Activated T-helper 2 cell treated with anti-CD3 and anti-CD28 coated beads, Interferon-gamma antibody, Interleukin-2, Interleukin-4, amounts not matched to agents 10 μg/mL and 5 μg/mL and 100 μg/mL, durations not matched to agents 14 hours and 24 hours and 36 hours (primary cell): ENCODE results near the gene CAVIN2. TPM values are rescaled to one million over a fixed set of nuclear protein-coding genes. Genes with fewer than 3 reads are reported as not detected.

Experiments used
- DNase-seq: peaks from one replicate; pipeline ENCODE4 v3.0.0; 2021; ENCODE audit warnings: low spot score
- H3K27ac Mint-ChIP-seq: one replicate; pipeline ENCODE4 v1.8.0; 2021; ENCODE audit warnings: mixed read lengths
- H3K27me3 Mint-ChIP-seq: one replicate; pipeline ENCODE4 v1.8.0; 2021; ENCODE audit warnings: low read depth, mixed read lengths
- H3K36me3 Mint-ChIP-seq: one replicate; pipeline ENCODE4 v1.8.0; 2021; ENCODE audit warnings: low read depth, mixed read lengths
- H3K4me1 Mint-ChIP-seq: one replicate; pipeline ENCODE4 v1.8.0; 2021; ENCODE audit warnings: low read depth, mixed read lengths
- H3K4me3 Mint-ChIP-seq: one replicate; pipeline ENCODE4 v1.8.0; 2021; ENCODE audit warnings: low read depth, mild to moderate bottlenecking, moderate library complexity, mixed read lengths
- H3K9me3 Mint-ChIP-seq: one replicate; pipeline ENCODE4 v1.8.0; 2021; ENCODE audit warnings: mixed read lengths
- intact Hi-C: fragments of 100-400 bp; cut with micrococcal nuclease; formaldehyde crosslinking; loops from one replicate; pipeline ENCODE4 v1.15.1; 2023
- total RNA-seq: library from RNA; stranded (reverse); gene quantifications from 2 replicates; pipeline ENCODE4 v1.2.3, GENCODE V29; 2022

The CAVIN2 gene
- not detected in 2 replicates for total RNA-seq

- Mint-ChIP-seq H3K27me3 (peaks cover 42% of the 10 kb centered on the region), H3K27ac (no peak within 1 kb of the TSS), H3K4me1 (no peaks in the 10 kb centered on the region), H3K9me3 (no peaks in the 10 kb centered on the region), H3K4me3 (no peak within 1 kb of the TSS), H3K36me3 (no peaks in the 10 kb centered on the region)
- intact Hi-C loops, result no loop called here
- no peak for DNase-seq
These were observed at the start of gene CAVIN2 for GRCh38 chr2:191846515-191847476. CAVIN2 (minus strand) TSS chr2:191847088; CDS start chr2:191846925, 163 bp downstream.

- DNase-seq, result no peak
- H3K4me3 Mint-ChIP-seq, result no peak overlapping the region
- intact Hi-C loops, result no loop called here
- H3K27me3 Mint-ChIP-seq, result peaks cover 5% of the 10 kb centered on the region
- no peak overlapping the region for H3K27ac Mint-ChIP-seq
- no peaks in the 10 kb centered on the region for H3K9me3 Mint-ChIP-seq
- no peaks in the 10 kb centered on the region for H3K36me3 Mint-ChIP-seq
- H3K4me1 Mint-ChIP-seq, result peaks cover 2% of the 10 kb centered on the region
These were observed 48.9 kb upstream of the CAVIN2 start for GRCh38 chr2:191895743-191896142.

- Mint-ChIP-seq H3K36me3 (no peaks in the 10 kb centered on the region), H3K4me3 (no peak overlapping the region), H3K4me1 (peaks cover 2% of the 10 kb centered on the region), H3K27ac (no peak overlapping the region), H3K27me3 (peaks cover 5% of the 10 kb centered on the region), H3K9me3 (no peaks in the 10 kb centered on the region)
- no peak for DNase-seq
- intact Hi-C loops, result no loop called here
These were observed 48.3 kb upstream of the CAVIN2 start for GRCh38 chr2:191895195-191895594.

GRCh38 chr2:191894681-191895147 is 47.8 kb upstream of the CAVIN2 start:
- Mint-ChIP-seq H3K27me3 (peaks cover 5% of the 10 kb centered on the region), H3K36me3 (no peaks in the 10 kb centered on the region), H3K4me1 (peaks cover 2% of the 10 kb centered on the region), H3K27ac (no peak overlapping the region), H3K9me3 (no peaks in the 10 kb centered on the region), H3K4me3 (no peak overlapping the region)
- intact Hi-C loops, result no loop called here
- DNase-seq, result no peak

GRCh38 chr2:191892391-191892790 is 45.5 kb upstream of the CAVIN2 start:
- H3K27ac Mint-ChIP-seq, result no peak overlapping the region
- H3K4me3 Mint-ChIP-seq, result no peak overlapping the region
- H3K27me3 Mint-ChIP-seq, result peaks cover 5% of the 10 kb centered on the region
- intact Hi-C loops, result no loop called here
- no peaks in the 10 kb centered on the region for H3K36me3 Mint-ChIP-seq
- no peaks in the 10 kb centered on the region for H3K9me3 Mint-ChIP-seq
- H3K4me1 Mint-ChIP-seq, result peaks cover 2% of the 10 kb centered on the region
- no peak for DNase-seq

GRCh38 chr2:191891656-191892055 is 44.8 kb upstream of the CAVIN2 start:
- no peak overlapping the region for H3K4me3 Mint-ChIP-seq
- intact Hi-C loops, result no loop called here
- peaks cover 2% of the 10 kb centered on the region for H3K4me1 Mint-ChIP-seq
- no peak for DNase-seq
- H3K9me3 Mint-ChIP-seq, result no peaks in the 10 kb centered on the region
- H3K36me3 Mint-ChIP-seq, result no peaks in the 10 kb centered on the region
- H3K27ac Mint-ChIP-seq, result no peak overlapping the region
- peaks cover 8% of the 10 kb centered on the region for H3K27me3 Mint-ChIP-seq

GRCh38 chr2:191889931-191890330 is 43.0 kb upstream of the CAVIN2 start:
- no peaks in the 10 kb centered on the region for H3K36me3 Mint-ChIP-seq
- intact Hi-C loops, result no loop called here
- no peak overlapping the region for H3K27ac Mint-ChIP-seq
- DNase-seq, result no peak
- H3K9me3 Mint-ChIP-seq, result no peaks in the 10 kb centered on the region
- no peak overlapping the region for H3K4me3 Mint-ChIP-seq
- peaks cover 8% of the 10 kb centered on the region for H3K27me3 Mint-ChIP-seq
- peaks cover 2% of the 10 kb centered on the region for H3K4me1 Mint-ChIP-seq

- H3K4me3 Mint-ChIP-seq, result no peak overlapping the region
- no peaks in the 10 kb centered on the region for H3K36me3 Mint-ChIP-seq
- H3K27ac Mint-ChIP-seq, result no peak overlapping the region
- intact Hi-C loops, result no loop called here
- H3K9me3 Mint-ChIP-seq, result no peaks in the 10 kb centered on the region
- no peak for DNase-seq
- peaks cover 8% of the 10 kb centered on the region for H3K27me3 Mint-ChIP-seq
- H3K4me1 Mint-ChIP-seq, result peaks cover 2% of the 10 kb centered on the region
These were observed 41.7 kb upstream of the CAVIN2 start for GRCh38 chr2:191888400-191889166.

GRCh38 chr2:191885650-191886049 is 38.8 kb upstream of the CAVIN2 start:
- no peak overlapping the region for H3K27ac Mint-ChIP-seq
- H3K4me3 Mint-ChIP-seq, result no peak overlapping the region
- H3K4me1 Mint-ChIP-seq, result no peaks in the 10 kb centered on the region
- no peaks in the 10 kb centered on the region for H3K9me3 Mint-ChIP-seq
- H3K36me3 Mint-ChIP-seq, result no peaks in the 10 kb centered on the region
- no peak for DNase-seq
- peaks cover 3% of the 10 kb centered on the region for H3K27me3 Mint-ChIP-seq
- intact Hi-C loops, result no loop called here

- DNase-seq, result no peak
- Mint-ChIP-seq H3K27ac (no peak overlapping the region), H3K4me3 (no peak overlapping the region), H3K4me1 (no peaks in the 10 kb centered on the region), H3K9me3 (no peaks in the 10 kb centered on the region), H3K27me3 (peaks cover 3% of the 10 kb centered on the region), H3K36me3 (no peaks in the 10 kb centered on the region)
- intact Hi-C loops, result no loop called here
These were observed 38.2 kb upstream of the CAVIN2 start for GRCh38 chr2:191885098-191885497.

- Mint-ChIP-seq H3K4me3 (no peak overlapping the region), H3K27me3 (peaks cover 3% of the 10 kb centered on the region), H3K9me3 (no peaks in the 10 kb centered on the region), H3K27ac (no peak overlapping the region), H3K36me3 (no peaks in the 10 kb centered on the region), H3K4me1 (no peaks in the 10 kb centered on the region)
- no peak for DNase-seq
- intact Hi-C loops, result no loop called here
These were observed 35.3 kb upstream of the CAVIN2 start for GRCh38 chr2:191881982-191882816.

GRCh38 chr2:191878548-191879279 is 31.8 kb upstream of the CAVIN2 start:
- no peak overlapping the region for H3K27ac Mint-ChIP-seq
- no peak overlapping the region for H3K4me3 Mint-ChIP-seq
- H3K9me3 Mint-ChIP-seq, result no peaks in the 10 kb centered on the region
- no peak for DNase-seq
- peaks cover 2% of the 10 kb centered on the region for H3K27me3 Mint-ChIP-seq
- intact Hi-C loops, result no loop called here
- no peaks in the 10 kb centered on the region for H3K4me1 Mint-ChIP-seq
- no peaks in the 10 kb centered on the region for H3K36me3 Mint-ChIP-seq
